Measurements from ENCODE around the gene MYBPC1.
"Not testable (repeated sequence)": the region's sequence is repeated elsewhere in the genome, so short reads cannot be mapped to it uniquely, and the experiment has no call there.

Gene MYBPC1, protein sequence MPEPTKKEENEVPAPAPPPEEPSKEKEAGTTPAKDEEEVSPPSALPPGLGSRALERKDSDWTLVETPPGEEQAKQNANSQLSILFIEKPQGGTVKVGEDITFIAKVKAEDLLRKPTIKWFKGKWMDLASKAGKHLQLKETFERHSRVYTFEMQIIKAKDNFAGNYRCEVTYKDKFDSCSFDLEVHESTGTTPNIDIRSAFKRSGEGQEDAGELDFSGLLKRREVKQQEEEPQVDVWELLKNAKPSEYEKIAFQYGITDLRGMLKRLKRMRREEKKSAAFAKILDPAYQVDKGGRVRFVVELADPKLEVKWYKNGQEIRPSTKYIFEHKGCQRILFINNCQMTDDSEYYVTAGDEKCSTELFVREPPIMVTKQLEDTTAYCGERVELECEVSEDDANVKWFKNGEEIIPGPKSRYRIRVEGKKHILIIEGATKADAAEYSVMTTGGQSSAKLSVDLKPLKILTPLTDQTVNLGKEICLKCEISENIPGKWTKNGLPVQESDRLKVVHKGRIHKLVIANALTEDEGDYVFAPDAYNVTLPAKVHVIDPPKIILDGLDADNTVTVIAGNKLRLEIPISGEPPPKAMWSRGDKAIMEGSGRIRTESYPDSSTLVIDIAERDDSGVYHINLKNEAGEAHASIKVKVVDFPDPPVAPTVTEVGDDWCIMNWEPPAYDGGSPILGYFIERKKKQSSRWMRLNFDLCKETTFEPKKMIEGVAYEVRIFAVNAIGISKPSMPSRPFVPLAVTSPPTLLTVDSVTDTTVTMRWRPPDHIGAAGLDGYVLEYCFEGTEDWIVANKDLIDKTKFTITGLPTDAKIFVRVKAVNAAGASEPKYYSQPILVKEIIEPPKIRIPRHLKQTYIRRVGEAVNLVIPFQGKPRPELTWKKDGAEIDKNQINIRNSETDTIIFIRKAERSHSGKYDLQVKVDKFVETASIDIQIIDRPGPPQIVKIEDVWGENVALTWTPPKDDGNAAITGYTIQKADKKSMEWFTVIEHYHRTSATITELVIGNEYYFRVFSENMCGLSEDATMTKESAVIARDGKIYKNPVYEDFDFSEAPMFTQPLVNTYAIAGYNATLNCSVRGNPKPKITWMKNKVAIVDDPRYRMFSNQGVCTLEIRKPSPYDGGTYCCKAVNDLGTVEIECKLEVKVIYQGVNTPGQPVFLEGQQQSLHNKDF

DNA sequence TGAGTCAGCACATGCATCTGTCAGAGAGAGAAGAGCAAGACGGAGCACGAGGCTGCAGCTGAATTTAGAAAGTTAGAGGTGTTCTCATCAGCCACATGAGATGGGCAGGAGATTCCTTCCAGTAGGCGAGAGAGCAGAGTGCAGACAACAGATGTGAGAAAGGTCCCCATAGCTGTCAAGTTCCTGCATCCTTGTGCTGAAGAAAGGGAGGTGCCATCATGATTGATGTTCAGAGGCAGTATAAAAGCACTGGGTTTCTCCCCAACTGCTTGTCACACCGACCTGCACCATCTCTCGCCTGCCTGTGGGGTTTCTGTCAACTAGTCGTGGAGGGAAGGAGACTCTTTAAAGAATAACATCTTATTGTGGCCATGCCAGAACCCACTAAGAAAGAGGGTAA, at the start of gene MYBPC1:
Gene MYBPC1 (plus strand): TSS at position 272 of the 400 bp plus-strand sequence. CDS start 100 bp downstream, at position 372.
- DNase-seq (ENCODE audit: low read depth): no peak

DNA sequence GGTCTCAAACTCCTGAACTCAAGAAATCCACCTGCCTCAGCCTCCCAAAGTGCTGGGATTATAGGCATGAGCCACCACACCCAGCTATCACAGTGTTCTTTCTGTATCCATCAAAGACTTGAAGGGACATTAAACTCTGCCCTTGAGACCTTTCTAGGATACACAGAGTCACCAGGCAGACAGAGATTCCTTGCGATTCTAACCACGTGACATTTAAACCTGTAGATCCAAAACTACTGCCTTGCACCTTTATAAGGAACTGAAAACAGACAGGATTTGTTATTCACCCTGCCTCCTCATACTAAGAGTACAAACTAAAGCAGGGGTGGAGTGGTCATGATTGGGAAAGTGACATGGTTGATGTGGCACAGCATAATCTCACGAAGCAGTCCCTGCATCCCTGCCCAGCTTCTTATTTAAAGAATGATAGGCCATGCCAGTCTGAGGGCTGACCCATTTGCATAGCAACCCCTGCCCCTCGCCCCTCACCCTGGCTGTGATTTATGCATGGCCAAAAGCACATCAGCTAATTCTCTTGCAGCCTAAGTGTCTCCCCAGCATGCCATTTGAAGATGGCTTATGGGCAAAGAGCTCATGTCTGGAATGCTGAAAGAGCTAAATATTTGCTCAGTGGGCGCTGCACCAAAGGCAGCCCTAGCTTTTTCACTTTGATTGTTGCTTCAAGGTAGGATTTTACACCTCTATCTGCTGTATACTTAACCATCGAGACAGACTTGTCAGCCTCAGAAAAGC, 43.2 kb upstream of the MYBPC1 start:
- DNase-seq (ENCODE audit: low read depth): no peak

DNA sequence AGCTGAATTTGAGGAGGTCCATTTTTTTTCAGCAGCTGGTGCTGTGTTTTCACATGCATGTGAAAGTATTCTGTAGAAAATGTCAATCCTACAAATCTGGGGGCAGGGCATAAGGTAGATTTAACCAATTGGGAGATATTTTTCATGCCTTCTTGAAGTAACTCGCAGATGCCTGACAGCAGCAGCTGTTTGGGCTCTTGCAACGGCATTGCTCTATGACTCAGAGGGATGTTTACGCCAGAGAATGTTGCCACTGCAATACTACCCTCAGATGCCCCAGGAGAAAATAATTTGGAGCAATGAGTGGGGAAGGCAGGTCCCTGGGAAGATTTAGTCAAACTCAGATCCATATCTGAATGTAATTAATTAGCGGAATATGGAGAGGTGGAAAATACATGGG, 42.5 kb upstream of the MYBPC1 start:
- DNase-seq (ENCODE audit: low read depth): peak; percentile 31

DNA sequence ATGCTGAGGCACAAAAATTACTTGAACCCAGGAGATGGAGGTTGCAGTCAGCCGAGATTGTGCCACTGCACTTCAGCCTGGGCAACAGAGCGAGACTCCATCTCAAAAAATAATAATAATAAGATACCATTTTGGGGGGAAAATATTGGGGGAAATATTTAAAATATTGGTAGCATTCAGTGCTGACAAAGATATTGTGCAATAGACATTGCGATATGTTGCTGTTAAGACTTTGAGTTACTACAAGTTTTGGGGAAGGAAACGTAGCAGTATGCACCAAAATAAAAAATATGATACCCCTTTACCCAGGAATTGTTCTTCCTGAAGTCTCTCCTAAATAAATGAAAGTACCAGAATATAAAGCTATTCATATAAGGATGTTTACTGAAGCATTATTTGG, 37.7 kb upstream of the MYBPC1 start:
- DNase-seq (ENCODE audit: low read depth): no peak

DNA sequence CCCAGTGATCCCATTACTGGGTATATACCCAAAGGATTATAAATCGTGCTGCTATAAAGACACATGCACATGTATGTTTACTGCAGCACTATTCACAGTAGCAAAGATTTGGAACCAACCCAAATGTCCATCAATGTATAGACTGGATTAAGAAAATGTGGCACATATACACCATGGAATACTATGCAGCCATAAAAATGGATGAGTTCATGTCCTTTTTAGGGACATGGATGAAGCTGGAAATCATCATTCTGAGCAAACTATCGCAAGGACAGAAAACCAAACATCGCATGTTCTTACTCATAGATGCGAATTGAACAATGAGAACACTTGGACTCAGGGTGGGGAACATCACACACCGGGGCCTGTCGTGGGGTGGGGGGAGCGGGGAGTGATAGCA, 36.0 kb upstream of the MYBPC1 start:
- DNase-seq (ENCODE audit: low read depth): not testable (repeated sequence)

DNA sequence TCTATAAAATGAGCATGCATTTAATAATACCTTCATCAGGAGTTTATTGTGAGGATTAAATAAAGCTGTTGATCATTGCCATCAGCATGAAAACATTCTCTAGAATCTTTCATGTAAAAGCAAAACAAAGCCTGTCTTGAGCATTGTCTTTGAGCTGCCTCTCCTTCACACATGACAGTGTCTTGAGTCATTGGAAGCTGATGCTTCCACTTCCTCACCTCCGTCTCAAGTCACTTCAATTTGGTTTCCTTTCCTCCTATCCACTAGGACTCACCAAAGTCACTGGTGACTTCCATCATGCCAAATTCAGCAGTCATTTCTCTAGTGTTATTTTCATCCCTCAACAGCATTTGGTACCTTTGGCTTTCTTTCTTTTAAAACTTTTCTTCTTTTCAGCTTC, 31.6 kb upstream of the MYBPC1 start:
- DNase-seq (ENCODE audit: low read depth): no peak

DNA sequence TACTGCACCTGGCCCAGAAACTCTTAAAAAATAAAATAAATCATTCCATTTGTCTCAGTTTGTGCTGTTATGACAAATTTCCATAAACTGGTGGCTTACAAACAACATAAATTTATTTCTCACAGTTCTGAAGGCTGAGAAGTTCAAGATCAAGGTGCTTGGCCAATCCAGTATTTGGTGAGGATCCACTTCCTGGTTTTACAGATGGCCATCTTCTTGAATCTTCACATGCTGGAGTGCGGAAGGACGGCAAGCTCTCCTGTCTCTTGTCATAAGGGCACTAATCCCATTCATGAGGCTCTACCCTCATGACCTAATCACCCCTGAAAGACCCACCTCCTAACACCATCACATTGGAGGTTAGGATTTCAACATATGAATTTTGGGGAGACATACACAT, 29.9 kb upstream of the MYBPC1 start:
- DNase-seq (ENCODE audit: low read depth): no peak

DNA sequence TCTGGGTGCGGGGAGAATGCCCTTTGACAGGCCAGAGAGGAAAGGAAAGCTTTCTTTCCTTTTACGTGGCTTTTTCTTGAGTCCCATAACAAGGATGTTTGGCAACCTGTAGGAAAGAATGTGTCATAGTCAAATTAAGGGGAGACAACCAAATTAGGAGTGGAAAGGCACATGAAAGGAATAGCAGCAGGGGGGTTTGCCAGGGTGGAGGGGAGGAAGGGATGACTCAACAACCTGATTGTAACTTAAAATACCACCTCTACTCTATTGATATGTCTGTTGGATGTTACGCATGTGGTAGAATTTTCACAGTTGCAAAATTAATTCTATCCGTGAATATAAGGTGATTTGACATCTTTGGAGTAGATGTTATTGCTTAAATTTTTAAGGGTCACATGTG, 28.5 kb upstream of the MYBPC1 start:
- DNase-seq (ENCODE audit: low read depth): no peak

DNA sequence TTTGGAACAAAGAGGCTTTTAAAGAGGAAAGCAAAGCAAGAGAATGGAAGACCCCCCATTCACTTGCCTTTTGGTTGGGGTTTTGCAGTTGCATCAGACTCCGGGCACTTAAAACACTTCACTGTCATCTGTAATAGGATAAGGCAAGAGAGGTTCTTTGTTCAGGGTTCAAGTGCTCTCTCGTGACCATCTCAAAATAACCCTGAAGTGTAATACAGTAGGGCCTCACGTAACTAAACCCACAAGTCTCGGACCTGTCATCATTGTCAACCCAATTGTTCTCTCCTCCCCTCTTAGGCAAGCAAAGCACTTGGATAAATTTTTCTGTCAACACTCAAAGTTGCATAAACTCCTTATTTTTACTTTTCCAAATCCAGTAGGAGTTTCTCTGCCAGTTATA, 26.9 kb upstream of the MYBPC1 start:
- no peak for DNase-seq (ENCODE audit: low read depth)

DNA sequence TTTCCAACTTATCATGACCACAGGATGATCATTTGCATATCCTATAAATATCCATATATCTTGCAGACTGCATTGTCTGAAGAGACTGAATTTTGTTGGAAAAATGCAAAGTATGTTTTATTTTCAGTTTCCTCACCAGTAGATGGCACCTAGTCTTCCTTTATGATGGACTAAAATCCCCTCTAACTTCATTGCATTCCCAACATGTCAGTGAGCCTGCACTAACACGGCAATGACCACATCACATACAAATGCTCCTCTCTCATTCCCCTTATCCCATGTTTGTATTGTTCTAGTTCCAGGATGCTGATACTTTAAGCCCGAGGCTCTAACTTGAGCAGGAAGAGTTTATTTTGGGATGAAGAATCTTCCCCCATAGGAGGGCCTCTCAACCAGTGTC, 24.7 kb upstream of the MYBPC1 start:
- peak; percentile 34 for DNase-seq (ENCODE audit: low read depth)

DNA sequence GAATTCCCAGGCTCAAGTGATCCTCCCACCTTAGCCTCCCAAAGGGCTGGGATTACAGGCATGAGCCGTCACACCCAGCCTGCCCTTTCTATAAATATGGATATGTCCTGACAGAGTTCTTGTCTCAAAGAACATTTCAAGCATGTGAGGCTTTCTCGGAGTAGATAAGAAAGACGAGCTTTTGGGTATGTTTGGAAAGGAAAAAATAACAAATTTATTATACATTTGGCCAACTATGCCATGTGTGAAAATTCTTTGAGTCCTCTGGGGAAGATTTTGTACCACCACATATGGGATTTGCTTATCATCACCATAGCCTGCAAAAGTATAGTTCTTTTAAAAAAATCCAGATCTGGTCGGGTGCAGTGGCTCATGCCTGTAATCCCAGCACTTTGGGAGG, 23.7 kb upstream of the MYBPC1 start:
- no peak for DNase-seq (ENCODE audit: low read depth)

DNA sequence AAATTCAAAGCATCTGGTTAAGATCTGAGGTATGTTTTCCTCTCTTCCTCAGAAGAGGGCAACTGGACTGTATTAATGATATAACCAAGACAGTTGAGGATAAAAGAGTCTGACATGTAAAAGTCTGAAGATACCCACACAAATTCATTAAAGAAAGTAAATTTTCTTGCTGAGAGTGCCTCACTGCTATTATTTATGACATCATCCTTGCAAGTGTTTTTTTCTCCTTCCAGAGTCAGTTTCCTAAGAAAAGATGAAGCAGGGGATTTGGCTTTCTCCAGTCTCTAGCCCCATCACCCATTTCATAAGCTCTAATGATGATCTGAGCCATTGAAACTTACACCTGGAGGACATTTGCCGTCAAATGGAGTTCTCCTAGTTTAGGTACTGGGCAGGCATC, 21.0 kb upstream of the MYBPC1 start:
- no peak for DNase-seq (ENCODE audit: low read depth)

DNA sequence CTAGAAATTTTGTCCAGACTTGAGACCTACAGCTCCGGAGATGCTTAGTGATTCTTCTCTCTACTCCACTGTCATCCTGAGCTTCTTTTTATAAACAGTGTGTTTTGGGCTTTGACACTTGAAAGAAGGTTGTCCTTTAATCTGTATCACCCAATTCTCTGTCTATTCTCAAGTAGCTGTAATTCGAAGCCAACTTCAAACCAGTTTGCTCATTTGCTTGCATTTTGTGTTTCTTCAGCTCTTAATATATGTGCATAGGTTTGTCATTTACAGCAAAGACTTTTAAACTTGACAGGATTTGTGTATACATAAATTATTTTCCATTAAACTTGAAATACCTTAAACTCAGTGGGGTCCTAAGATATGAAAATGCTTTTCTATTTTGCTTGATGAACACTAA, 16.4 kb upstream of the MYBPC1 start:
- no peak for DNase-seq (ENCODE audit: low read depth)

DNA sequence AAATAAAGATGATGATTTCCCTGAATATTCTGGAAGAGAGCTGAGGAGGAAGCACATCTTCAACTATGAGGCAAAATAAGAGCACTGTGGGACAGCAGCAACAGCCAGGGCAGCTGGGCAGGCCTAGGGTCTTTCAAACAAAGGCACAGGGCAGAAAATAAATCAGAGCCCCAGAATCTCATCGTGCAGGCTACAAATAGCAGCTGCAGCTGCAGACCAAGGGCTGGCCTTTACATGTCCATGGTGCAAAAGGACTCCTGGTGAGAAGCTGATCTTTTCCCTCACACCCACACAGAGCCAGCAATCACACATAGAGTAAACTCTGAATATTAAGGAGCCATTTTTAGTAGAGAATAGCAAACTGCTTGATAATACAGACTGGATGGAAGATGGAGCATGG, 13.6 kb upstream of the MYBPC1 start:
- no peak for DNase-seq (ENCODE audit: low read depth)

DNA sequence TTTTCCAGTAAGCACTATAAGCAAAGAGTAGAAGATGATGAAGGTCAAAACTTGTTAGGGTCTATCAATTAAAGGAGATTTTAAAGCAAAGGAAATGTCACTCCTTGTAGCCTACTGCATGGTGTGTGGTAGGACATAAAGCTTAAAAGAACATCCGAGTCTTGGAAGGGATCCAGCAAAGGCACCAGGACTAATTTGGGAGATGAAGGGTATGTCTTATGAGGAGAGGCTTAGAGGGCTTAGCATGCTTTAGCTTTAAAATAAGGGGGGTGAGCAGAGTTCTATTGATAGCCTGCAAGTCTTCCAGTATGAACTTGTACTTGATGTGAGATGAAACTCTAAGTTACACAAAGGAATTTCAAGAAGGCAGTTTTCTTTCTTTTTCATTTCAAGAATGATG, 11.8 kb upstream of the MYBPC1 start:
- DNase-seq (ENCODE audit: low read depth): no peak

DNA sequence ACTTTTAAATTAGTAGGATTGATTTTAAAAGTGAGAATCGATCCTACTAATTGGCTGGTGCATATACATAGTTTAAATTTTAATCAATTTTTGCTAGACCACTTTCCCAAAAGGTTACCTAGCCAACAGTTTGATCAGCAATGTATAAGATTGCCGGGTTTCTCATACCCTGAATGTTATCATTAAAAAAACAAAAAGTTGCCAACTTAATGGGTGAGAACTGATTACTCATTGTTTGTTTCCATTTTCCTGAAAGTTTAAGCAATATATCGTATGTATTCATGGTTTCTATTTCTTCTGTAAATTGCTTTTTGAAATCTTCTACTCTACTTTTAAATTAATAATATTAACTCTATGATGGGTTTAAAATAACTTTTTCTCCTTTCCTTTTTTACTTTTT, 4.4 kb upstream of the MYBPC1 start:
- DNase-seq (ENCODE audit: low read depth): no peak

DNA sequence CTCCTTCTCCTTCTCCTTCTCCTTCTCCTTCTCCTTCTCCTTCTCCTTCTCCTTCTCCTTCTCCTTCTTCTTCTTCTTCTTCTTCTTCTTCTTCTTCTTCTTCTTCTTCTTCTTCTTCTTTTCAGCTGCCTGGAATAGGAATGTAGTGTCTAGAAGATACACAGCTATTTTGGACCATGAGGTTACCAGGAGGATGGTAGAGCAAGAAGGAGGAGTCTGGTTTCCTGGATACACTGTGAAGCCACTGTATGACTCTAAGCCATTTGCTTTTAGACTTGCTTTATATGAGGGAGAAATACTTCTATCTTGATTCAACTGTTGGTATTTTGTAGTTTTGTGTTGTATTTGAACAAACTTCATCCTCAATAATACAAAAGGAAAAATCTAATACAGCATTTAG, 3.0 kb upstream of the MYBPC1 start:
- DNase-seq (ENCODE audit: low read depth): no peak

DNA sequence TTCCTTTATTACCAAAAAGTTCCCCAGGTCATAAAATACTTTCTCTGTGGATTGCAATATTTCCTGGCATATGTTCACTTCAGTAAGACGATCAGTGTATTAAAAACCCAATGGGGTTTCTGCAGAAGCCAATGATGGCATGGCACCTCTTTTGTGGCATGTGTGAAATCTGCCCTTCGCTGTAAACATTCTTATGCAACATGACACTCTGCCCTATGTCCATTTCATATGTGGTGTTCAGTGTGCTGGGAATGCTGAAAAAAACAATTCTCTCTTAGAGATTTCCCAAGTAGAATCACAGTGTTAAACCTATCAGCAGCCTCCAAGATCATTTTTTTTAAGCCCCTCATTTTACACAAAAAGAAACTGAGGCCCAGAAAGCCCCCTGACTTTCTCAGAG, 2.3 kb upstream of the MYBPC1 start:
- no peak for DNase-seq (ENCODE audit: low read depth)

DNA sequence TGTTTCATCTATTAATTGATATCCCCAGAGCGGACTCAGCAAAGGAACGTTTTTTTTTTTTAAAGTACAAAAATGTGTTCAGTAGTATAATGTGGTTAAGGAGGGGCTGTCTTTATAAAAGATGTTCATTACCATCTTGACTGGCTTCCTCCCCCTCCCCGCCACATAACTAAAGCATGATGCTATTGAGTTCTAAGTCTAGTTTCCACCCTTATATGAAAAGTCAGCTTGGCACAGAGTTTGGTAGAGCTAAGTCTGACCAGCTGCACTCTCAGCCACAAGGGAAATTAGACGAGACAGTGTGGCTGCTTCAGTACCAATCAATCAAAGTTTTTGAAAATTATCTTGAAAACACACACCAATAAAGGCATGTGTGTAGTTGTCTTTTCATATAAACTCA, 1.9 kb upstream of the MYBPC1 start:
- DNase-seq (ENCODE audit: low read depth): no peak

DNA sequence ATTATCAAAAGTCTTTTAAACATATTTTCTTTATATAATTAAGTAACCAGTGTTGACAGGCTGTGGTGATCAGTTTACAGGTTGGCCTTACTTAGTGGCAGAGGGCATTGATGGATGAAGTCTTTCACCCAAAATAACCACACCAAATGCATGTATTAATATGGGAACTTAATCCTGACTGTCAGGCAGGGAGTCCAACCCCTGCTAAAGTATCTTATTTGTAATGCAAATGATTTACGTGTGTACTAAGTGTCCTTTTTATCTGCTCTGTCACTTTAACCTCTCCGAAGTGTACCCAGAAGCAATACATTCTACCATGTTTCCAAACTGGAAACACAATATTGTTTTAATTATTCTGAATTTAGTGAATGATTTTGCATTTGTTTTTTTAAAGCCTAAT, 1.4 kb downstream of the MYBPC1 start:
- DNase-seq (ENCODE audit: low read depth): no peak

DNA sequence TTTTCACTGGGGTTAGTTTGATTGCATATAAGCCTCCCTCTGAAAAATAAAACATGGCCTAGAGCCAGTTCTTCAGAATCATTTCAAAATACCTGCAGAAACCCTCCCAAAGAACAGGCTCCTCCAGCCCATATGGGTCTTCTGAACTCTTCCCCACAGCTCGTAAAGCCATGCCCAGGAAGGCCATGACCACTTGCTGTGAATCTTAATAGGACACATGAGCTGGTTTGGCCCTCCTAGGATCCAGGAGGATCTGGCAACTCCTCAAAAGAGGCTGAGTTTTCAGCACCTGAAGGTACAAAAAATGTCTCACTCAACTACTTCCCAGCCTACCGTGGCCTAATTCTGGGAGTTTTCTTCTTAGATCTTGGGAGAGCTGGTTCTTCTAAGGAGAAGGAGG, 2.4 kb downstream of the MYBPC1 start:
- DNase-seq (ENCODE audit: low read depth): no peak

DNA sequence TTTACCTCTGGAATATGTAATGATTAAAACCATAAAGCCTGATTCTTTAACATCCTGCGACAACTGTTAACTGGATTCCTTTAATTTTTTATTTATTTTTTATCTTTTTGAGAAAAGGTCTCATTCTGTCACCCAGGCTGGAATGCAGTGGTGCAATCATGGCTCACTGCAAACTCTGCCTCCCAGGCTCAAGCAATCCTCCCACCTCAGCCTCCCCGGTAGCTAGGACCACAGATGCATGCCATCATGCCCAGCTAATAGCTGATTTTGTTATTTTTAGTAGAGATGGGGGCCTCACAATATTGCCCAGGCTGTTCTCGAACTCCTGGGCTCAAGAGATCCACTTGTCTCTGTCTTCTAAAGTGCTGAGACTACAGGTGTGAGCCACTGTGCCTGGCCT, 3.7 kb downstream of the MYBPC1 start:
- DNase-seq (ENCODE audit: low read depth): no peak

All from HS-5 (cell line).